IPS-20b (cell line): ENCODE data around the gene DOCK3.

ENCODE experiments used
- H3K27ac ChIP-seq: one replicate; pipeline ENCODE4 v1.5.1; 2013; ENCODE audit warnings: low read length
- H3K27me3 ChIP-seq: 2 replicates; pipeline ENCODE4 v1.6.1; 2013; ENCODE audit warnings: mild to moderate bottlenecking, low read length, inconsistent platforms; ENCODE audit not compliant: insufficient read depth
- H3K36me3 ChIP-seq: 2 replicates; pipeline ENCODE4 v1.6.1; 2013; ENCODE audit warnings: low read depth, mild to moderate bottlenecking, inconsistent platforms, low read length, moderate library complexity; ENCODE audit not compliant: insufficient read depth
- H3K4me1 ChIP-seq: 2 replicates; pipeline ENCODE4 v1.6.1; 2013; ENCODE audit warnings: mild to moderate bottlenecking, control low read depth, inconsistent platforms, low read length, moderate library complexity; ENCODE audit not compliant: insufficient read depth
- H3K4me3 ChIP-seq: 2 replicates; pipeline ENCODE4 v1.5.1; 2013; ENCODE audit warnings: mild to moderate bottlenecking, low read length, inconsistent platforms
- H3K9ac ChIP-seq: 2 replicates; pipeline ENCODE4 v1.6.1; 2013; ENCODE audit warnings: low read depth, mild to moderate bottlenecking, inconsistent platforms, low read length, moderate library complexity
- H3K9me3 ChIP-seq: 2 replicates; pipeline ENCODE4 v1.6.1; 2013; ENCODE audit warnings: mild to moderate bottlenecking, low read depth, low read length, inconsistent platforms; ENCODE audit not compliant: insufficient read depth

Gene DOCK3

DNA sequence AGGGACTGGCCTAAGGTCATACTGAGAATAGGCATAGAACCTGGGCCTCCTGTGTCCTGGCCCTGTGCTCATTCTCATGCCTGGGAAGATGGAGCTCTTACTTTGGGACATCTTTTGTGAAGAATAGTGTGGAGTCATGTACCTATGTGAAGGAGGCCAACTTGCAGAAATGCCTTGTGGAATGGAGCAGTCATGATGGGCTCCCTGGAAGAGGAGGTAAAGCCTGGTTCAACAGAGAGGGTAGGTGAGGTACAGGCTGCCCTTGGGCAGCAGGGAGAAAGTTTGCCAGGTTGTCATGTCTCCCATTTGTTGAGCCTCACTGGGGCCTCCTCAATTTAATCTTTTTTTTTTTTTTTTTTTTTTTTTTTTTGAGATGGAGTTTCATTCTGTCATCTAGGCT is 39.7 kb upstream of the DOCK3 start:
- peaks cover 18% of the 10 kb centered on the region for H3K4me1 ChIP-seq
- H3K4me3 ChIP-seq, result no peak overlapping the region
- no peak overlapping the region for H3K27ac ChIP-seq
- H3K36me3 ChIP-seq, result no peaks in the 10 kb centered on the region
- no peaks in the 10 kb centered on the region for H3K9me3 ChIP-seq
- H3K9ac ChIP-seq, result no peak overlapping the region
- H3K27me3 ChIP-seq, result no peaks in the 10 kb centered on the region

DNA sequence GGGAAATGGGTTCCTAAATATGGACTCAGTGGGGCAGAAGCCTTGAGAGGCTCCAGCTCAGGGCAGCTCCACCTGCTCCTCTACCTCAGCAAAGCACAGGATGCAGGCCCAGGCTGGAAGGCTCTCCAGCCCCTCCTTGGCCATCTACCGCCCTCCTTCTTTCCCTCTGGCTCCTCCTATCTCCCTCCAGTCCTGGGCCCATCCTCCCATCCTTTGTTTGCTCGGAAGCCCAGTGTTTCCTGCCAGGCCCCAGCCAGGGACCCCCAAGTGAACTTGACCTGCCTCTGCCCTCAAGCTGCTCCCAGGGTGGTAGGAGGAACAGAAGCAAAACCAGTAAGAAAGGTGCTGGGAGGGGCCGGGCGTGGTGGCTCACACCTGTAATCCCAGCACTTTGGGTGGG is 37.7 kb upstream of the DOCK3 start:
- Histone ChIP-seq H3K4me1 (peaks cover 18% of the 10 kb centered on the region), H3K27me3 (no peaks in the 10 kb centered on the region), H3K4me3 (no peak overlapping the region), H3K9me3 (no peaks in the 10 kb centered on the region), H3K36me3 (peaks cover 5% of the 10 kb centered on the region; the same call in 1 of the 2 replicates), H3K9ac (no peak overlapping the region), H3K27ac (no peak overlapping the region)

DNA sequence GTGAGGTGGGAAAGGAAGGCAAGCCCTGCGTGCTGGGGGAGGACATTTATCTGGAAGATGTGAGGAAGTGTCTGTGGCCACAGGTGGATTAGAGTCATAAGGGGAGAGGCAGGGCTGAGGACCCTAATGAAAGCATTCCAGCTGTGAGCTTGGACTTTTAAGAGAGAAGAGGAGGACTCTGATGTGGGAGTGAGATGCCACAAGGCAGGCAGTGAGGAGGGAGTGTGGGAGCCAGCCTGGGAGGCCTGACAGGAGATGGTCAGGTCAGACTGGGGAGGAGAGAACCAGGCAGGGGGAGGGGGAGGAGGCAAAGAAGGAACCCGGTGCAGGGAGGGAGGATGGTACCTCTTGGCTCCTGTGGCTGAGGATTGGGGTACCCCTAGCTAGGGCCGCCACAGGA is 36.8 kb upstream of the DOCK3 start:
- no peaks in the 10 kb centered on the region for H3K9me3 ChIP-seq
- H3K27ac ChIP-seq, result no peak overlapping the region
- peaks cover 18% of the 10 kb centered on the region for H3K4me1 ChIP-seq
- H3K27me3 ChIP-seq, result no peaks in the 10 kb centered on the region
- H3K9ac ChIP-seq, result no peak overlapping the region
- H3K36me3 ChIP-seq, result peaks cover 7% of the 10 kb centered on the region; the same call in 1 of the 2 replicates
- H3K4me3 ChIP-seq, result no peak overlapping the region

DNA sequence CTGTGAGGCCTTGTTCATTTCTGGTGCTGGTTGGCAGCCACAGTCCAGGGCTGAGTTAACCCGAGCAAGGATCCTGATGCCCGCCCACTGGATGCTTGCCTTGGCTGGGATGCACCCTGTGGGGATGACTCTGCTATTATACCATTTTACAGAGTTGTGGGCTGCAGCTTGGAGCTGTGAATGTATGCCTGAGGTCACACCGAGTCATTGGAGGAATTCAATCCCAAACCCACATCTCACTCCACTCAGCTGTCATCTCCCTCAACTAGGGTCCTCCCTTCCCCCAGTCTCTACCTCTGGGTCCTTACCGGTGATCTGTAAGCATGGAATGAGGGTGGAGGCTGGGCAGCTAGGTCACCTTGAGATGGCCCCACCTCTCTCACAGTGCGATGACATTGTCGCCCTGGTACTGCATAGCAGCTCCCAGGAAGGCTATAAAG is 35.7 kb upstream of the DOCK3 start:
- no peaks in the 10 kb centered on the region for H3K9me3 ChIP-seq
- no peaks in the 10 kb centered on the region for H3K27me3 ChIP-seq
- peaks cover 13% of the 10 kb centered on the region; the same call in 1 of the 2 replicates for H3K36me3 ChIP-seq
- no peak overlapping the region for H3K4me3 ChIP-seq
- H3K4me1 ChIP-seq, result peaks cover 18% of the 10 kb centered on the region
- no peak overlapping the region for H3K9ac ChIP-seq
- no peak overlapping the region for H3K27ac ChIP-seq

DNA sequence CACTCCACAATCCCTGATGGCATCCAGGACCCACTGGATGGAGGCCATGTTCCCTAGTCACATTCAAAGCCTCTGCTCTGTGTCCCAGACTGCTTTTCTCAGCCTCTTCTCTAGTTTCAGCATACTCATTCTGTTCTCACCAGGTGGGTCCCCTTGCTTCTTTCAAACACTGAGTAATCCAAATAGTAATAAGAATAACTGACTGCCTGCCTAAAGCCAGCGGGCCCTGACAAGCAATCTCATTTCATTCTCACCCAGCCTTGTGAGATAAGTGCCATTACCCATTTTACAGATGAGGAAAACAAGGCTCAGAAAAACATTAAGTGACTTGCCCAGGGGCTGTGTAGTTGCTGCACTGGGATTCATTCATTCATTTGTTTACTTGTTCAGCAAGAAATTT is 32.3 kb upstream of the DOCK3 start:
- Histone ChIP-seq H3K4me1 (peaks cover 8% of the 10 kb centered on the region), H3K9me3 (no peaks in the 10 kb centered on the region), H3K27me3 (no peaks in the 10 kb centered on the region), H3K4me3 (no peak overlapping the region), H3K36me3 (peaks cover 27% of the 10 kb centered on the region), H3K27ac (no peak overlapping the region), H3K9ac (no peak overlapping the region)

DNA sequence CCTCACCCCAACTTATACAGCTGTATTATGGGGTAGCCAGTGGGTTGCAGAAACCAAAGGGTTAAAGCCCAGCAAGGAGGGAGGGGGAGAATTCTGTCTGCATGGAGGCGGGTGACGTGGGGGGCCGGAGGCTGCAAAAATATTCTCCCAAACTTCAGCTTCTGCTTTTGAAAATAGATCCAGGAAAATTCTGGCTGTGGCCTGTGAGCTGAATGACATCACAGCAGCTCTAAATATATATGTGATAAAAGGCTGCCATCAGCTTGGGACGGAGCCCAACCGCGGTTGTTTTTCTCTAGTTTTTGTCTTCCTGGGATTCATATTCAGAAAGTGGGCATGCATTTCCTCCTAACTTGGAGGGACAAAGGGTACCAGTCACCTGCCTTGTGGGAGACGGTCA is 30.2 kb upstream of the DOCK3 start:
- Histone ChIP-seq H3K27me3 (no peaks in the 10 kb centered on the region), H3K9ac (no peak overlapping the region), H3K4me1 (peaks cover 3% of the 10 kb centered on the region; the same call in 1 of the 2 replicates), H3K27ac (no peak overlapping the region), H3K36me3 (peaks cover 27% of the 10 kb centered on the region), H3K9me3 (no peaks in the 10 kb centered on the region), H3K4me3 (no peak overlapping the region)

DNA sequence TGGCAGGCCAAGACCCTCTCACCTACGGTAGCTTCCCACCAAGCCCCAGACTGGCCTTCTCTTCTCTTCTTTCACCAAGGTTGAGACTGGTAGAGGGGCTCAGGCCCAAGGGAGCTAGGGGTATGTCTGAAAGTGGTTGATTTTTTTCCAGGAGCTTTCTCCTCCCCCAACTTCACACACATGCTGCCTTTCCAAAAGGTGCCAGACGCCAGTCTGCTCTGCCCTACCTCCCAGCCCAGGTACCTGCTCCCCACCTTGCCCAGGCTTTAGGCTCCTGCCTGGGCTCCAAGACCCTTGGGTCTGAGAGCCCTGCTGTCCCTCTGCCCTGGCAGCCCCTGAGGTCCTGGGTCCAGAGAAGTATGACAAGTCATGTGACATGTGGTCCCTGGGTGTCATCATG is 29.3 kb upstream of the DOCK3 start:
- Histone ChIP-seq H3K27ac (no peak overlapping the region), H3K9me3 (no peaks in the 10 kb centered on the region), H3K9ac (no peak overlapping the region), H3K27me3 (no peaks in the 10 kb centered on the region), H3K4me1 (peaks cover 3% of the 10 kb centered on the region; the same call in 1 of the 2 replicates), H3K36me3 (peaks cover 27% of the 10 kb centered on the region), H3K4me3 (no peak overlapping the region)

DNA sequence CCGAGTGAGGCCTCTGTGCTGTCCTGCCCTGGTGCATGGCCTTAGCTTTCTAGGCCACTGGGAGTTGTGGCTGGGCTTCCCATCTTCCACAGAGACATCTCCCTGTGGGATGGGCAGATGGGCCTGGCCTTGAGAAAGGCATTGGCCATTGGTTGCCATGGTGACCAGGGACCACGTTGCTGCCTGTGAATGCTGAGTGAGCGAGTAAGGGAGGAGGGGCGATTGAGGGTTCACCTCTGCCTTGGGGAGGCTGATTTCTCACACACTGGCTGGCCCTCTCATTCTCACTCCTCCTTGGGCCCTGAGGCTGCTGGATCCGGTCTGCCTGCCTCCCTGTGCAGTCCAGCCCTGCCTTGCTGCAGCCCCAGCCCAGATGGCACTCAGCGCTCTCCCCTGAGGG is 26.4 kb upstream of the DOCK3 start:
- Histone ChIP-seq H3K27me3 (no peaks in the 10 kb centered on the region), H3K9ac (no peak overlapping the region), H3K9me3 (no peaks in the 10 kb centered on the region), H3K4me1 (peaks cover 16% of the 10 kb centered on the region), H3K27ac (no peak overlapping the region), H3K36me3 (peaks cover 17% of the 10 kb centered on the region), H3K4me3 (no peak overlapping the region)

DNA sequence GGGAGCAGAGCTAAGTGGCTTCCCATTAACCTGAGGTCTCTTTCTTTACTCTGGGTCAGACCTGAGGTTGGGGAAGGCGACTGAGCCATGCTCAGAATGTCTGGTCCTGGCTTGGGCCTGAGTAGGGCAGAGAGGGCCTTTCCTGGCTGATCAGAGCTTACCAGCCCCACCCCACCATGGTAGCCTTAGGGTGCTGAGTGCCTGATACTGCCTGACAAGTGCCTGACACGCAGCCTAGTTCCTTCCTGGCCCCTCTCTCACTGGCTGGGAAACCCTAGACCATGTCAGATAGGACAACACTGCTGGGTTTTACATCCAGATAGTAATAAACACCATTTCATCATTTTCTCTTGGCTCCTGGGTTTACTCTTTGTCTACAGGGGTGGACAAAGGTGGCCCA is 25.8 kb upstream of the DOCK3 start:
- H3K27me3 ChIP-seq, result no peaks in the 10 kb centered on the region
- H3K9me3 ChIP-seq, result no peaks in the 10 kb centered on the region
- peaks cover 14% of the 10 kb centered on the region for H3K36me3 ChIP-seq
- H3K4me3 ChIP-seq, result no peak overlapping the region
- H3K9ac ChIP-seq, result no peak overlapping the region
- H3K4me1 ChIP-seq, result peaks cover 16% of the 10 kb centered on the region
- H3K27ac ChIP-seq, result no peak overlapping the region

DNA sequence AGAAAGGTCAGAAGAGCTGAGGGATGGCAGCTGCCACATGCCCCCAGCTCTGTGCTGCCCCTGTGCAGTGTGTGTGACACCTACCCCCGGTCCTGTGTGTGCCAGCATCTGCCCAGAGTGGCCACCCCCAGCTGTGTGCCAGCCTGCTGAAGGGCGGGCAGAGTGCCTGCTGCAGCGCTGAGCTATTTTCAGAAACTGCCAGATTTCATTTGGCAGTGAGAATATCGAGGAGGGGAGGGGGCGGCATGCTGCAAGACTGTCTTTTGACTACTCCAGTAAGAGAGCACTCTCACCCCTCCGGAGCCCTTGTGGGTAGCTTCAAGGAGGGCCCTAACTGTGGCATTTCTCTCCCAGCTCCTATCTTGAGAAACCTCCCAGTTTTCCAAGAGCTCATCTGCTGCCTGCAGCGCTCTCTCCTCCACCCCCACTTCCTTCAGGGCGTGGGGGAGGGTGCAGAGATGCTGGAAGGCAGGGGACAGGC is 25.2 kb upstream of the DOCK3 start:
- peaks cover 16% of the 10 kb centered on the region for H3K4me1 ChIP-seq
- H3K9me3 ChIP-seq, result no peaks in the 10 kb centered on the region
- no peak overlapping the region for H3K9ac ChIP-seq
- no peak overlapping the region for H3K27ac ChIP-seq
- peaks cover 14% of the 10 kb centered on the region for H3K36me3 ChIP-seq
- H3K27me3 ChIP-seq, result no peaks in the 10 kb centered on the region
- H3K4me3 ChIP-seq, result no peak overlapping the region

DNA sequence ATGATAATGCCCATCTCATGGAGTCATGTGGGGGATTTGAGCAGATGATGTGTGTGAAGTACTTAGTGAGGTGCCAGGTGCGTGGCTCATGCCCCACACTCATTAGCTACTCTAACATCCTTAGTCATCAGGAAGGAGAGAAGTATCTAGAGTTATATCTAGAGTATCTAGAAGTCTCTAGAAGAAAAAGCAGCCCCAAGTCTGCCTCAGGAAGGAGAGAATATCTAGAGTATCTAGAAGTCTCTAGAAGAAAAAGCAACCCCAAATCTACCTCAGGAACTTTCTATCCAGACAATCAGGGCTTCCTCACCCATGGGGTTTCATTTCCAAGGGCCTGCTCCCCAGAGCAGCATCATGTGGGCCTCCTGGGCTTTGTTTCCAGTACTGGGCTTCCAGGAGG is 24.7 kb upstream of the DOCK3 start:
- Histone ChIP-seq H3K4me3 (no peak overlapping the region), H3K9ac (no peak overlapping the region), H3K4me1 (peaks cover 16% of the 10 kb centered on the region), H3K27me3 (no peaks in the 10 kb centered on the region), H3K27ac (no peak overlapping the region), H3K9me3 (no peaks in the 10 kb centered on the region), H3K36me3 (peaks cover 12% of the 10 kb centered on the region)

DNA sequence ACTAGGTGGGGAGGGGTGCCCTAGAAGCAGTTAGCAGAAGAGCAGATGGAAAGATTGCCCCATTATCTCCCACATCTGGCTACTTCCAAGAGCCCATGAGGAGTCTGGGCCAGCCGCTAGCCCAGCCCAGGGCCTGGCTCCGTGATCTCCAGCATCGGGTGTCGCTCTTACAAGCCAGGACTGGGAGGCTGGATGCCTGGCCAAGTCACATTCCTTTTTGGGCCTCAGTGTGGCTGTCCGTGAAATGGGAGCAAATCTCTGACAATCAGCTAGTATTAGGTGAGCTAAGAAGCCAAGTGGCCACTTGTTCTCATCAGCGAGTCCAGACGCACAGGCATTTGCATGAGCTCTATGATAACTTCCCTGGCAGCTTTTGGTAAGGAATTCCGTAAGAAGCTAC is 23.3 kb upstream of the DOCK3 start:
- Histone ChIP-seq H3K36me3 (no peaks in the 10 kb centered on the region), H3K27me3 (no peaks in the 10 kb centered on the region), H3K9ac (no peak overlapping the region), H3K4me3 (no peak overlapping the region), H3K4me1 (peaks cover 16% of the 10 kb centered on the region), H3K27ac (no peak overlapping the region), H3K9me3 (no peaks in the 10 kb centered on the region)
